GM18870 (cell line): ENCODE results near the gene ST3GAL3.

Experiments used
- ATAC-seq: cut with Tn5 transposase; IDR thresholded peaks from one replicate; pipeline ENCODE4 v1.9.1; 2021; ENCODE audit warnings: moderate library complexity; ENCODE audit not compliant: unreplicated experiment

ST3GAL3 gene

GRCh38 chr1:43908226-43908625 is 200.9 kb downstream of the ST3GAL3 start:
- ATAC-seq = no peak

- no peak for ATAC-seq
Observed at GRCh38 chr1:43908858-43909257, 201.5 kb downstream of the ST3GAL3 start.

GRCh38 chr1:43910343-43910742 is 203.0 kb downstream of the ST3GAL3 start:
- no peak for ATAC-seq

- no peak for ATAC-seq
Observed at GRCh38 chr1:43912607-43913006, 205.3 kb downstream of the ST3GAL3 start.

GRCh38 chr1:43913051-43913501 is 205.7 kb downstream of the ST3GAL3 start:
- ATAC-seq = no peak

- ATAC-seq = no peak
Observed at GRCh38 chr1:43913666-43914360, 206.5 kb downstream of the ST3GAL3 start.

GRCh38 chr1:43914576-43915525 is 207.5 kb downstream of the ST3GAL3 start:
- ATAC-seq = no peak

- ATAC-seq = no peak
Observed at GRCh38 chr1:43919906-43920305, 212.6 kb downstream of the ST3GAL3 start.

- no peak for ATAC-seq
Observed at GRCh38 chr1:43921022-43921421, 213.7 kb downstream of the ST3GAL3 start.

GRCh38 chr1:43924516-43924915 is 217.2 kb downstream of the ST3GAL3 start:
- ATAC-seq = no peak

GRCh38 chr1:43925846-43926245 is 218.5 kb downstream of the ST3GAL3 start:
- ATAC-seq = no peak

GRCh38 chr1:43930168-43930948 is 223.0 kb downstream of the ST3GAL3 start:
- no peak for ATAC-seq

- no peak for ATAC-seq
Observed at GRCh38 chr1:43930949-43931275, 223.6 kb downstream of the ST3GAL3 start.

- ATAC-seq = no peak
Observed at GRCh38 chr1:43931711-43932660, 224.7 kb downstream of the ST3GAL3 start.

GRCh38 chr1:43932786-43933385 is 225.6 kb downstream of the ST3GAL3 start:
- ATAC-seq = no peak

- no peak for ATAC-seq
Observed at GRCh38 chr1:43933386-43934100, 226.2 kb downstream of the ST3GAL3 start, which contains the start of gene ARTN. ARTN (plus strand) TSS chr1:43933801; CDS start chr1:43935657, 1,856 bp downstream.

GRCh38 chr1:43934101-43934985 is 227.0 kb downstream of the ST3GAL3 start:
- no peak for ATAC-seq

GRCh38 chr1:43934986-43935324 is 227.6 kb downstream of the ST3GAL3 start:
- ATAC-seq = no peak
